HCT116 (cell line): ENCODE data around the gene ARHGAP10. TPM values are rescaled to one million over a fixed set of nuclear protein-coding genes. Genes with fewer than 3 reads are reported as not detected.

ENCODE experiments used
- ATAC-seq: fragments of 200-7000 bp; cut with Tn5 transposase; 2 replicates; pipeline ENCODE4 v1.9.1; 2020; ENCODE audit warnings: mild to moderate bottlenecking, moderate library complexity
- BruUV-seq: library from RNA; stranded (reverse); fragments of 400-500 nt; replicated peaks from 2 replicates; lab custom pipeline; 2021; lab: Mats Ljungman, UMichigan
- CTCF ChIA-PET: fragments of 300-600 bp; sonication (Branson Sonifier 250); formaldehyde crosslinking; loops from one replicate; lab custom pipeline; 2021; ENCODE audit warnings: antibody characterized with exemption; lab: Charles Lee
- POLR2A ChIA-PET: fragments of 300-600, 350-600 bp; sonication (Branson Sonifier 250); formaldehyde crosslinking; loops from one replicate; lab custom pipeline; 2021; ENCODE audit warnings: antibody characterized with exemption; lab: Charles Lee
- RAD21 ChIA-PET, 2 experiments: fragments of 300-600 bp; sonication (Branson Sonifier 250); formaldehyde crosslinking; loops; one replicate each; lab custom pipeline; 2023; ENCODE audit warnings: low total read pairs in 2 of 2; ENCODE audit not compliant: uncharacterized antibody in 2 of 2, unreplicated experiment in 2 of 2, low non-redundant PET in 1 of 2; lab: Charles Lee
- DNase-seq: peaks from one replicate; pipeline ENCODE4 v3.0.0-alpha.2; 2010; ENCODE audit warnings: low read depth, low spot score
- H2AFZ ChIP-seq: fragments of 200-600 bp; shearing (Covaris generic), sonication (generic); 2 replicates; pipeline ENCODE4 v1.6.1; 2017; ENCODE audit warnings: low read depth, mixed run types, mixed read lengths, antibody characterized with exemption, low read length; ENCODE audit not compliant: poor library complexity, severe bottlenecking
- H3K27ac ChIP-seq: 2 replicates; pipeline ENCODE4 v1.5.1; 2012; ENCODE audit warnings: low read depth, low read length
- H3K27me3 ChIP-seq: fragments of 200-600 bp; sonication (generic); 2 replicates; pipeline ENCODE4 v1.6.1; 2016; ENCODE audit warnings: mixed run types, low read length, mixed read lengths; ENCODE audit not compliant: insufficient read depth
- H3K36me3 ChIP-seq, 2 experiments: fragments of 200-500 bp in 1 of 2; fragments of 200-600 bp in 1 of 2; sonication (Bioruptor generic) in 1 of 2; sonication (generic) in 1 of 2; 2 replicates each; pipeline versions ENCODE4 v1.5.1 to v1.6.1; 2014 to 2016; ENCODE audit warnings: low read length in 2 of 2, inconsistent platforms in 1 of 2, mixed read lengths in 1 of 2, mixed run types in 1 of 2; ENCODE audit not compliant: insufficient read depth in 2 of 2, control insufficient read depth in 1 of 2
- H3K4me1 ChIP-seq, 2 experiments: fragments of 200-600 bp in 1 of 2; sonication (generic) in 1 of 2; 2 replicates each; pipeline versions ENCODE4 v1.5.1 to v1.6.1; 2012 to 2017; ENCODE audit warnings: low read length in 2 of 2, inconsistent platforms in 1 of 2, mild to moderate bottlenecking in 1 of 2, mixed read lengths in 1 of 2, mixed run types in 1 of 2, moderate library complexity in 1 of 2; ENCODE audit not compliant: insufficient read depth in 2 of 2, control insufficient read depth in 1 of 2
- H3K4me2 ChIP-seq: fragments of 200-600 bp; sonication (generic); 2 replicates; pipeline ENCODE4 v1.6.1; 2017; ENCODE audit warnings: mixed run types, low read length, mixed read lengths
- H3K4me3 ChIP-seq, 2 experiments: fragments of 200-600 bp in 1 of 2; sonication (generic) in 1 of 2; replicated peaks in 1 of 2; 2 replicates each; pipeline ENCODE4 v1.5.1; 2011 to 2016; ENCODE audit warnings: low read length in 2 of 2, control low read depth in 1 of 2, low read depth in 1 of 2, mild to moderate bottlenecking in 1 of 2, mixed read lengths in 1 of 2, mixed run types in 1 of 2
- H3K79me2 ChIP-seq: fragments of 200-600 bp; sonication (generic); 2 replicates; pipeline ENCODE4 v1.6.1; 2017; ENCODE audit warnings: mild to moderate bottlenecking, mixed run types, low read length, moderate library complexity, mixed read lengths; ENCODE audit not compliant: insufficient read depth
- H3K9ac ChIP-seq: fragments of 200-600 bp; sonication (generic); 2 replicates; pipeline ENCODE4 v1.6.1; 2016; ENCODE audit warnings: low read length, mixed read lengths
- H3K9me2 ChIP-seq: fragments of 200-600 bp; sonication (generic), shearing (Covaris generic); 2 replicates; pipeline ENCODE4 v1.6.1; 2017; ENCODE audit warnings: mixed run types, mild to moderate bottlenecking, moderate library complexity; ENCODE audit not compliant: insufficient read depth
- H3K9me3 ChIP-seq, 2 experiments: fragments of 200-500 bp in 1 of 2; fragments of 200-600 bp in 1 of 2; sonication (Bioruptor generic) in 1 of 2; sonication (generic) in 1 of 2; 2 replicates each; pipeline ENCODE4 v1.6.1; 2014 to 2017; ENCODE audit warnings: low read length in 2 of 2, mixed read lengths in 2 of 2, inconsistent platforms in 1 of 2, low read depth in 1 of 2, mild to moderate bottlenecking in 1 of 2, mixed run types in 1 of 2, moderate library complexity in 1 of 2; ENCODE audit not compliant: control insufficient read depth in 1 of 2, insufficient read depth in 1 of 2
- H4K20me1 ChIP-seq: fragments of 200-600 bp; sonication (generic), shearing (Covaris generic); 2 replicates; pipeline ENCODE4 v1.6.1; 2017; ENCODE audit warnings: mixed run types, mild to moderate bottlenecking, moderate library complexity; ENCODE audit not compliant: insufficient read depth
- CBX3 ChIP-seq: IDR thresholded peaks from 2 replicates; pipeline ENCODE4 v1.6.1; 2012; ENCODE audit warnings: low read depth
- CEBPB ChIP-seq: IDR thresholded peaks from 2 replicates; pipeline ENCODE4 v1.6.1; 2012; ENCODE audit warnings: low read depth
- EGR1 ChIP-seq: IDR thresholded peaks from 2 replicates; pipeline ENCODE4 v1.6.1; 2012; ENCODE audit warnings: low read depth
- ELF1 ChIP-seq: IDR thresholded peaks from 2 replicates; pipeline ENCODE4 v1.6.1; 2012; ENCODE audit warnings: low read depth, borderline replicate concordance
- EZH2 ChIP-seq: fragments of 200-600 bp; sonication (generic); IDR thresholded peaks from 2 replicates; pipeline ENCODE4 v1.6.1; 2017; ENCODE audit warnings: antibody characterized with exemption, mixed run types
- EZH2phosphoT487 ChIP-seq: fragments of 200-600 bp; IDR thresholded peaks from 2 replicates; pipeline ENCODE4 v1.6.1; 2018; ENCODE audit warnings: antibody characterized with exemption, borderline replicate concordance
- FOSL1 ChIP-seq: IDR thresholded peaks from 2 replicates; pipeline ENCODE4 v1.6.1; 2012; ENCODE audit warnings: low read depth
- JUND ChIP-seq: IDR thresholded peaks from 2 replicates; pipeline ENCODE4 v1.6.1; 2012
- POLR2A ChIP-seq: IDR thresholded peaks from 2 replicates; pipeline ENCODE4 v1.7.0; 2011; ENCODE audit warnings: borderline replicate concordance; ENCODE audit not compliant: insufficient read depth, insufficient read length; ENCODE audit errors: extremely low read depth
- POLR2AphosphoS5 ChIP-seq: IDR thresholded peaks from 2 replicates; pipeline ENCODE4 v1.6.1; 2011; ENCODE audit warnings: mild to moderate bottlenecking, low read depth, low read length, moderate library complexity
- SP1 ChIP-seq: IDR thresholded peaks from 2 replicates; pipeline ENCODE4 v1.6.1; 2012; ENCODE audit warnings: low read depth
- SRF ChIP-seq: IDR thresholded peaks from 2 replicates; pipeline ENCODE4 v1.6.1; 2012; ENCODE audit warnings: low read depth
- TCF7L2 ChIP-seq: IDR thresholded peaks from 2 replicates; pipeline ENCODE4 v1.7.0; 2011; ENCODE audit warnings: borderline replicate concordance, inconsistent platforms; ENCODE audit not compliant: insufficient read depth, insufficient read length; ENCODE audit errors: extremely low read depth
- YY1 ChIP-seq: IDR thresholded peaks from 2 replicates; pipeline ENCODE4 v1.6.1; 2011; ENCODE audit warnings: low read length, low read depth, moderate library complexity, mild to moderate bottlenecking; ENCODE audit not compliant: insufficient replicate concordance; ENCODE audit errors: extremely low read depth
- ZNF274 ChIP-seq: fragments of 200-500 bp; sonication (Bioruptor generic); IDR thresholded peaks from 2 replicates; pipeline ENCODE4 v1.6.1; 2014; ENCODE audit warnings: mild to moderate bottlenecking, low read depth, low read length, inconsistent platforms
- intact Hi-C: fragments of 100-400 bp; cut with micrococcal nuclease; formaldehyde crosslinking; loops from 2 replicates; pipeline ENCODE4 v1.10.0; 2022
- total RNA-seq: library from RNA; stranded (reverse); gene quantifications from one replicate; pipeline ENCODE4 v1.2.1, GENCODE V29; 2021; ENCODE audit not compliant: unreplicated experiment
- TF ChIP-seq, protein P1 (sequence below): IDR thresholded peaks from 2 replicates; pipeline ENCODE4 v1.6.1; 2012; ENCODE audit warnings: low read depth
- TF ChIP-seq, protein P2 (sequence below): IDR thresholded peaks from 2 replicates; pipeline ENCODE4 v1.6.1; 2012
- TF ChIP-seq, protein P3 (sequence below), 3 experiments: fragments of 200-600 bp in 1 of 3; sonication (generic) in 1 of 3; IDR thresholded peaks in 2 of 3; conservative IDR thresholded peaks in 1 of 3; 2 replicates each; pipeline ENCODE4 v1.5.1; 2012 to 2017; ENCODE audit warnings: low read depth in 2 of 3, low read length in 2 of 3, antibody characterized with exemption in 1 of 3, borderline replicate concordance in 1 of 3, control low read depth in 1 of 3, mild to moderate bottlenecking in 1 of 3, mixed read lengths in 1 of 3, mixed run types in 1 of 3, moderate library complexity in 1 of 3; ENCODE audit not compliant: insufficient read depth in 1 of 3
- TF ChIP-seq, protein P4 (sequence below): IDR thresholded peaks from 2 replicates; pipeline ENCODE4 v1.6.1; 2012
- TF ChIP-seq, protein P5 (sequence below): IDR thresholded peaks from 2 replicates; pipeline ENCODE4 v1.6.1; 2011; ENCODE audit warnings: mild to moderate bottlenecking, low read length, moderate library complexity; ENCODE audit not compliant: insufficient replicate concordance; ENCODE audit errors: extremely low read depth

The ARHGAP10 gene
- total RNA-seq, 1 experiment from 2014 or later: 24.7 TPM

DNA sequence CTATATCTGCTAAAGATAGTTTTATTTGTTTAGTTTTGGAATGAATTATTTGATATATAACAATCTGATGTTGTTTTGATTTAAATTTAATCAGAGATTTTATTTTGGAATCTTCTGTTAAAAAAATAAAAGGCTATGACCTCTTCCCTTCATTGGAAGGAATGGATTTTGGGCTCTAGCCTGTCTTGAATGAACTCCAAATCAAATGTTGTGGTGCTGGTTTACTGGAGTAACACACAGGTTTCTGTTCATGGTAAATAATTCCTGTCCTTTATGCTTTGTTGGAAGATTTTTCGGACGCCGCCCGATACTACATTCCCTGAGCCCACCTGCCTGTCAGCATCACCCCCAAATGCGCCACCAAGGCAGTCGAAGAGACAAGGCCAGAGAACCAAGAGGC lies 291.1 kb downstream of the ARHGAP10 start:
- no peak overlapping the region for H3K9ac ChIP-seq
- DNase-seq: no peak
- ATAC-seq: no peak
- POLR2A ChIA-PET: no interaction called here
- H3K4me1 ChIP-seq: no peaks in the 10 kb centered on the region
- H3K27me3 ChIP-seq: no peaks in the 10 kb centered on the region
- no peaks in the 10 kb centered on the region for H3K9me2 ChIP-seq
- RAD21 ChIA-PET: no interaction called here
- H4K20me1 ChIP-seq: no peaks in the 10 kb centered on the region
- intact Hi-C loops: no loop called here
- no peaks in the 10 kb centered on the region for H3K79me2 ChIP-seq
- TF ChIP-seq EGR1: no peak
- no peak for TF ChIP-seq JUND
- TF ChIP-seq POLR2A: no peak
- no peak for TF ChIP-seq ZNF274
- TF ChIP-seq TCF7L2: no peak
- TF ChIP-seq, protein P1, sequence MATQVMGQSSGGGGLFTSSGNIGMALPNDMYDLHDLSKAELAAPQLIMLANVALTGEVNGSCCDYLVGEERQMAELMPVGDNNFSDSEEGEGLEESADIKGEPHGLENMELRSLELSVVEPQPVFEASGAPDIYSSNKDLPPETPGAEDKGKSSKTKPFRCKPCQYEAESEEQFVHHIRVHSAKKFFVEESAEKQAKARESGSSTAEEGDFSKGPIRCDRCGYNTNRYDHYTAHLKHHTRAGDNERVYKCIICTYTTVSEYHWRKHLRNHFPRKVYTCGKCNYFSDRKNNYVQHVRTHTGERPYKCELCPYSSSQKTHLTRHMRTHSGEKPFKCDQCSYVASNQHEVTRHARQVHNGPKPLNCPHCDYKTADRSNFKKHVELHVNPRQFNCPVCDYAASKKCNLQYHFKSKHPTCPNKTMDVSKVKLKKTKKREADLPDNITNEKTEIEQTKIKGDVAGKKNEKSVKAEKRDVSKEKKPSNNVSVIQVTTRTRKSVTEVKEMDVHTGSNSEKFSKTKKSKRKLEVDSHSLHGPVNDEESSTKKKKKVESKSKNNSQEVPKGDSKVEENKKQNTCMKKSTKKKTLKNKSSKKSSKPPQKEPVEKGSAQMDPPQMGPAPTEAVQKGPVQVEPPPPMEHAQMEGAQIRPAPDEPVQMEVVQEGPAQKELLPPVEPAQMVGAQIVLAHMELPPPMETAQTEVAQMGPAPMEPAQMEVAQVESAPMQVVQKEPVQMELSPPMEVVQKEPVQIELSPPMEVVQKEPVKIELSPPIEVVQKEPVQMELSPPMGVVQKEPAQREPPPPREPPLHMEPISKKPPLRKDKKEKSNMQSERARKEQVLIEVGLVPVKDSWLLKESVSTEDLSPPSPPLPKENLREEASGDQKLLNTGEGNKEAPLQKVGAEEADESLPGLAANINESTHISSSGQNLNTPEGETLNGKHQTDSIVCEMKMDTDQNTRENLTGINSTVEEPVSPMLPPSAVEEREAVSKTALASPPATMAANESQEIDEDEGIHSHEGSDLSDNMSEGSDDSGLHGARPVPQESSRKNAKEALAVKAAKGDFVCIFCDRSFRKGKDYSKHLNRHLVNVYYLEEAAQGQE: no peak
- no peak for TF ChIP-seq EZH2
- TF ChIP-seq, protein P2, sequence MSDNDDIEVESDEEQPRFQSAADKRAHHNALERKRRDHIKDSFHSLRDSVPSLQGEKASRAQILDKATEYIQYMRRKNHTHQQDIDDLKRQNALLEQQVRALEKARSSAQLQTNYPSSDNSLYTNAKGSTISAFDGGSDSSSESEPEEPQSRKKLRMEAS: no peak
- TF ChIP-seq POLR2AphosphoS5: no peak
- TF ChIP-seq, protein P3, sequence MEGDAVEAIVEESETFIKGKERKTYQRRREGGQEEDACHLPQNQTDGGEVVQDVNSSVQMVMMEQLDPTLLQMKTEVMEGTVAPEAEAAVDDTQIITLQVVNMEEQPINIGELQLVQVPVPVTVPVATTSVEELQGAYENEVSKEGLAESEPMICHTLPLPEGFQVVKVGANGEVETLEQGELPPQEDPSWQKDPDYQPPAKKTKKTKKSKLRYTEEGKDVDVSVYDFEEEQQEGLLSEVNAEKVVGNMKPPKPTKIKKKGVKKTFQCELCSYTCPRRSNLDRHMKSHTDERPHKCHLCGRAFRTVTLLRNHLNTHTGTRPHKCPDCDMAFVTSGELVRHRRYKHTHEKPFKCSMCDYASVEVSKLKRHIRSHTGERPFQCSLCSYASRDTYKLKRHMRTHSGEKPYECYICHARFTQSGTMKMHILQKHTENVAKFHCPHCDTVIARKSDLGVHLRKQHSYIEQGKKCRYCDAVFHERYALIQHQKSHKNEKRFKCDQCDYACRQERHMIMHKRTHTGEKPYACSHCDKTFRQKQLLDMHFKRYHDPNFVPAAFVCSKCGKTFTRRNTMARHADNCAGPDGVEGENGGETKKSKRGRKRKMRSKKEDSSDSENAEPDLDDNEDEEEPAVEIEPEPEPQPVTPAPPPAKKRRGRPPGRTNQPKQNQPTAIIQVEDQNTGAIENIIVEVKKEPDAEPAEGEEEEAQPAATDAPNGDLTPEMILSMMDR (IDR thresholded peaks at IDR 0.05 in 2 of 3, conservative IDR thresholded peaks at IDR 0.05 in 1 of 3; ENCODE audit: borderline replicate concordance in 1 of 3, insufficient read depth in 1 of 3, low read depth in 2 of 3, low read length in 2 of 3): no peak
- no peak for TF ChIP-seq EZH2phosphoT487
- no peak for TF ChIP-seq FOSL1
- TF ChIP-seq CEBPB: no peak
- no peak for TF ChIP-seq ELF1
- TF ChIP-seq, protein P4, sequence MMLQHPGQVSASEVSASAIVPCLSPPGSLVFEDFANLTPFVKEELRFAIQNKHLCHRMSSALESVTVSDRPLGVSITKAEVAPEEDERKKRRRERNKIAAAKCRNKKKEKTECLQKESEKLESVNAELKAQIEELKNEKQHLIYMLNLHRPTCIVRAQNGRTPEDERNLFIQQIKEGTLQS: no peak
- no peak for TF ChIP-seq SRF
- TF ChIP-seq CBX3: no peak
- no peak for TF ChIP-seq SP1
- no peak for TF ChIP-seq YY1
- TF ChIP-seq, protein P5, sequence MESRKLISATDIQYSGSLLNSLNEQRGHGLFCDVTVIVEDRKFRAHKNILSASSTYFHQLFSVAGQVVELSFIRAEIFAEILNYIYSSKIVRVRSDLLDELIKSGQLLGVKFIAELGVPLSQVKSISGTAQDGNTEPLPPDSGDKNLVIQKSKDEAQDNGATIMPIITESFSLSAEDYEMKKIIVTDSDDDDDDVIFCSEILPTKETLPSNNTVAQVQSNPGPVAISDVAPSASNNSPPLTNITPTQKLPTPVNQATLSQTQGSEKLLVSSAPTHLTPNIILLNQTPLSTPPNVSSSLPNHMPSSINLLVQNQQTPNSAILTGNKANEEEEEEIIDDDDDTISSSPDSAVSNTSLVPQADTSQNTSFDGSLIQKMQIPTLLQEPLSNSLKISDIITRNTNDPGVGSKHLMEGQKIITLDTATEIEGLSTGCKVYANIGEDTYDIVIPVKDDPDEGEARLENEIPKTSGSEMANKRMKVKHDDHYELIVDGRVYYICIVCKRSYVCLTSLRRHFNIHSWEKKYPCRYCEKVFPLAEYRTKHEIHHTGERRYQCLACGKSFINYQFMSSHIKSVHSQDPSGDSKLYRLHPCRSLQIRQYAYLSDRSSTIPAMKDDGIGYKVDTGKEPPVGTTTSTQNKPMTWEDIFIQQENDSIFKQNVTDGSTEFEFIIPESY: no peak
- CTCF ChIA-PET: interaction anchor here (0.6 kb wide), 1 partner anchor 16 kb away, joined by 3 read pairs; no protein-coding TSS in a partner anchor
- H3K36me3 ChIP-seq: no peaks in the 10 kb centered on the region
- H3K27ac ChIP-seq: no peak overlapping the region
- H3K4me2 ChIP-seq: no peak overlapping the region
- BruUV-seq: no TSS peak
- H3K4me3 ChIP-seq: no peak overlapping the region
- H3K9me3 ChIP-seq: no peaks in the 10 kb centered on the region
- H2AFZ ChIP-seq: no peak overlapping the region
